HepG2 (cell line): Measurements from ENCODE around the gene CEBPB. TPM values are rescaled to one million over a fixed set of nuclear protein-coding genes. Genes with fewer than 3 reads are reported as not detected.
A peak's percentile ranks its signal among the peaks of the same experiment; 100 is the strongest.

ENCODE experiments used
- CBX5 ChIP-seq: sonication (generic); formaldehyde crosslinking; IDR thresholded peaks from 2 replicates; pipeline ENCODE4 v1.4.0; 2020; ENCODE audit warnings: missing genetic modification reagents, borderline replicate concordance
- CSRNP2 ChIP-seq: sonication (generic); formaldehyde crosslinking; conservative IDR thresholded peaks from 2 replicates; pipeline ENCODE4 v1.8.0; 2022; ENCODE audit warnings: low read depth, missing genetic modification reagents
- CTCF ChIP-seq: sonication (generic); formaldehyde crosslinking; IDR thresholded peaks from 2 replicates; pipeline ENCODE4 v1.5.0; 2020; ENCODE audit warnings: mild to moderate bottlenecking, missing genetic modification reagents, moderate library complexity
- DNMT1 ChIP-seq: sonication (generic); formaldehyde crosslinking; IDR thresholded peaks from 2 replicates; pipeline ENCODE4 v1.5.1; 2020; ENCODE audit warnings: mild to moderate bottlenecking, missing genetic modification reagents
- EZH2 ChIP-seq: conservative IDR thresholded peaks from 2 replicates; pipeline ENCODE4 v1.6.1; 2012; ENCODE audit warnings: mild to moderate bottlenecking, low read depth, low read length, moderate library complexity
- GATAD2A ChIP-seq: IDR thresholded peaks from 2 replicates; pipeline ENCODE4 v1.6.1; 2016
- HMGA1 ChIP-seq: sonication (generic); formaldehyde crosslinking; conservative IDR thresholded peaks from 2 replicates; pipeline ENCODE4 v1.4.0; 2020; ENCODE audit warnings: missing genetic modification reagents
- HNRNPL ChIP-seq: fragments of 200-400 bp; formaldehyde crosslinking; IDR thresholded peaks from 2 replicates; pipeline ENCODE4 v1.6.1; 2017; ENCODE audit warnings: mild to moderate bottlenecking, low read depth, low read length
- HOMEZ ChIP-seq: IDR thresholded peaks from 2 replicates; pipeline ENCODE4 v1.6.1; 2016; ENCODE audit warnings: low read depth
- MEIS2 ChIP-seq: sonication (generic); formaldehyde crosslinking; IDR thresholded peaks from 2 replicates; pipeline ENCODE4 v1.9.0; 2021; ENCODE audit warnings: mild to moderate bottlenecking, missing genetic modification reagents
- RBM22 ChIP-seq: fragments of 200-400 bp; formaldehyde crosslinking; optimal IDR thresholded peaks from 2 replicates; pipeline ENCODE3; 2017; ENCODE audit warnings: mild to moderate bottlenecking, low read length, moderate library complexity
- REPIN1 ChIP-seq: sonication (generic); formaldehyde crosslinking; IDR thresholded peaks from 2 replicates; pipeline ENCODE4 v1.8.0; 2022; ENCODE audit warnings: missing genetic modification reagents, low read depth, mild to moderate bottlenecking, borderline replicate concordance
- RORA ChIP-seq: sonication (generic); formaldehyde crosslinking; IDR thresholded peaks from 2 replicates; pipeline ENCODE4 v1.5.0; 2020; ENCODE audit warnings: mild to moderate bottlenecking, missing genetic modification reagents, moderate library complexity
- TCF7L2 ChIP-seq: IDR thresholded peaks from 2 replicates; pipeline ENCODE4 v1.6.1; 2011; ENCODE audit warnings: mild to moderate bottlenecking, low read depth, low read length, moderate library complexity
- ZBTB3 ChIP-seq: sonication (generic); formaldehyde crosslinking; IDR thresholded peaks from 2 replicates; pipeline ENCODE4 v1.4.0; 2020; ENCODE audit warnings: low read depth, mild to moderate bottlenecking, moderate library complexity, missing genetic modification reagents, borderline replicate concordance
- ZNF138 ChIP-seq: sonication (generic); formaldehyde crosslinking; IDR thresholded peaks from 2 replicates; pipeline ENCODE4 v1.5.0; 2020; ENCODE audit warnings: mild to moderate bottlenecking, low read depth, missing genetic modification reagents
- ZNF180 ChIP-seq: sonication (generic); formaldehyde crosslinking; IDR thresholded peaks from 2 replicates; pipeline ENCODE4 v1.4.0; 2020; ENCODE audit warnings: low read depth, missing genetic modification reagents, borderline replicate concordance
- ZNF235 ChIP-seq: sonication (generic); formaldehyde crosslinking; IDR thresholded peaks from 2 replicates; pipeline ENCODE4 v1.8.1; 2023; ENCODE audit warnings: mild to moderate bottlenecking, missing genetic modification reagents, borderline replicate concordance
- ZNF468 ChIP-seq: sonication (generic); formaldehyde crosslinking; IDR thresholded peaks from 2 replicates; pipeline ENCODE4 v1.8.0; 2022; ENCODE audit warnings: mild to moderate bottlenecking, moderate library complexity, missing genetic modification reagents
- ZNF501 ChIP-seq: sonication (generic); formaldehyde crosslinking; IDR thresholded peaks from 2 replicates; pipeline ENCODE4 v1.5.1; 2020; ENCODE audit warnings: mild to moderate bottlenecking, moderate library complexity, missing genetic modification reagents
- polyA plus RNA-seq, 8 experiments: library from polyadenylated mRNA; depleted of rRNA in 3 of 8; stranded (reverse) in 7 of 8; unstranded in 1 of 8; fragments of >200 nt; fragmentation: Illumina TruSeq in 4 of 8; extraction: Trizol in 4 of 8; gene quantifications; 2 replicates each; pipeline versions ENCODE4 v1.2.1 to v1.2.3, GENCODE V29; 2011 to 2016; ENCODE audit warnings: low read depth in 4 of 8, missing spikeins in 1 of 8, mixed read lengths in 1 of 8; ENCODE audit not compliant: insufficient read depth in 1 of 8
- total RNA-seq, 5 experiments: library from RNA; depleted of rRNA; stranded (reverse); fragments of >200 nt; fragmentation: Illumina TruSeq; extraction: Trizol; gene quantifications; 2 replicates each; pipeline ENCODE4 v1.2.3, GENCODE V29; 2016; ENCODE audit warnings: low read depth in 1 of 5
- TF ChIP-seq, protein P1 (sequence below): sonication (generic); formaldehyde crosslinking; IDR thresholded peaks from 2 replicates; pipeline ENCODE4 v1.8.0; 2022; ENCODE audit warnings: mild to moderate bottlenecking, missing genetic modification reagents; ENCODE audit not compliant: insufficient replicate concordance

The CEBPB gene
- total and polyA plus RNA-seq, 2 of the 13 experiments (the other 11 are each of a cell fraction or from before 2014, with no cell fraction given): 18.5 to 28.2 TPM

DNA sequence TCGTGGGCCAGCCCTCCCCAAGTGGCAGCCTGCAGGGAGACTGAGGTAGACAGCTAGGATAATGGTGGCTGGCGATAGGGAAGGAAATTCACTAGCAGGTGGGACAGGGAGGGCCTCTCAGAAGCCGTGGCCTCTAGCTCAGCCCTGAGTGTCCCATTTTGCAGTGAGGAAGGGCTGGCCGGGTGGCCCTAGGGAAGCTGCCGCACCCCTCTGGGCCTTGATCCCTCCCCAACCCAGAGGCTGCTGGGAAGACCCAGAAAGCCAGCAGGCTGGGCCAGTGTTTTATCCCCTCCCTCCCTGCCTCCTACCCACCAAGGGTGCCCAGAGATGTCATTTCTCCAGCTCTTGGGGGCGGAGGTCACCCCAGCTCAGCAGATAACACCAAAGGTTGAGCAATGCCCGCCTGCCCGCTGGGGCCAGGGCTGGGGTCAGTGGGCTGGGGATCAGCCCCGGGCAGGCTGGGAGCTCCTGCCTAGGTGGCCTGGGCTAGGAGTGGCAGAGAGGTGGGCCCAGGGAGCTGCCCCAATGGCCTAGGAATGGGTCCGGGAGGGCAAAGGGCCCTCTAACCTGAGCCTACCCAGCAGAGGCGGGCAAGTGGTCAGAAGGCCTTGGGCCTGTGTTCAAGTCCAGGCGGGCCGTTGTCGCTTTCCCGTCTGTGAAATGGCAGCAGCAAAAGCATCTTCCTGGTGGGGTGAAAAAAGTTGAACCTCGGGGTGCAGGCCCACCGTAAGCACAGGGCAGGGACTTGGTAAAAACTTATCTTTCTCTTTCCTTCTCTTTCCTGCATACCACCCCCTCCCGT lies 1.6 kb upstream of the CEBPB start (continued):
- TF ChIP-seq, protein P1, sequence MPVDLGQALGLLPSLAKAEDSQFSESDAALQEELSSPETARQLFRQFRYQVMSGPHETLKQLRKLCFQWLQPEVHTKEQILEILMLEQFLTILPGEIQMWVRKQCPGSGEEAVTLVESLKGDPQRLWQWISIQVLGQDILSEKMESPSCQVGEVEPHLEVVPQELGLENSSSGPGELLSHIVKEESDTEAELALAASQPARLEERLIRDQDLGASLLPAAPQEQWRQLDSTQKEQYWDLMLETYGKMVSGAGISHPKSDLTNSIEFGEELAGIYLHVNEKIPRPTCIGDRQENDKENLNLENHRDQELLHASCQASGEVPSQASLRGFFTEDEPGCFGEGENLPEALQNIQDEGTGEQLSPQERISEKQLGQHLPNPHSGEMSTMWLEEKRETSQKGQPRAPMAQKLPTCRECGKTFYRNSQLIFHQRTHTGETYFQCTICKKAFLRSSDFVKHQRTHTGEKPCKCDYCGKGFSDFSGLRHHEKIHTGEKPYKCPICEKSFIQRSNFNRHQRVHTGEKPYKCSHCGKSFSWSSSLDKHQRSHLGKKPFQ (CRISPR knock-in tag): no peak
- TF ChIP-seq EZH2: no peak
- peak; percentile 52; the same call in 1 of the 2 replicates for TF ChIP-seq ZNF235 (CRISPR knock-in tag)
- peak; percentile 95; the same call in 1 of the 2 replicates for TF ChIP-seq REPIN1
- TF ChIP-seq RORA (CRISPR knock-in tag): no peak
- peak; percentile 88 for TF ChIP-seq HOMEZ (CRISPR knock-in tag)
- TF ChIP-seq HMGA1 (CRISPR knock-in tag): no peak
- TF ChIP-seq GATAD2A: peak; percentile 100
- peak; percentile 94; the same call in 1 of the 2 replicates for TF ChIP-seq MEIS2 (CRISPR knock-in tag)
- TF ChIP-seq CTCF (CRISPR knock-in tag): peak; percentile 55
- no peak for TF ChIP-seq DNMT1
- TF ChIP-seq CSRNP2 (CRISPR knock-in tag): no peak
- peak; percentile 100 for TF ChIP-seq HNRNPL
- TF ChIP-seq ZNF138 (CRISPR knock-in tag): peak; percentile 76; the same call in 1 of the 2 replicates
- TF ChIP-seq ZBTB3: peak; percentile 59; the same call in 1 of the 2 replicates
- TF ChIP-seq ZNF180: no peak
- TF ChIP-seq ZNF501: peak; percentile 71; the same call in 1 of the 2 replicates
- TF ChIP-seq CBX5 (CRISPR knock-in tag): peak; percentile 94; the same call in 1 of the 2 replicates
- TF ChIP-seq ZNF468: no peak
- TF ChIP-seq TCF7L2: no peak
- no peak for TF ChIP-seq RBM22
